ENCODE measurements around the gene THAP7. TPM values are rescaled to one million over a fixed set of nuclear protein-coding genes. Genes with fewer than 3 reads are reported as not detected.

Gene THAP7
- total and polyA plus RNA-seq, 9 of the 15 experiments (the other 6 are each of a cell fraction or from before 2014, with no cell fraction given): 7.9 to 263 (median 84.1) TPM

GRCh38 chr22:20981787-20982562 lies 19.9 kb downstream of the THAP7 start, which contains the start of gene LZTR1 (continued):
- TF ChIP-seq SNAPC5 (CRISPR knock-in tag; IDR thresholded peaks at IDR 0.05) (no peak), TFAM (CRISPR knock-in tag; conservative IDR thresholded peaks at IDR 0.05) (no peak), NCOA6 (IDR thresholded peaks at IDR 0.05) (no peak), ZFP36 (IDR thresholded peaks at IDR 0.05; ENCODE audit: low read depth, low read length, partially characterized antibody) (peak; percentile 54), FOXK1 (CRISPR knock-in tag; IDR thresholded peaks at IDR 0.05; ENCODE audit: borderline replicate concordance) (no peak), CREB1 (IDR thresholded peaks at IDR 0.05) (no peak), CREB1 (CRISPR knock-in tag; IDR thresholded peaks at IDR 0.05) (no peak), SRSF3 (IDR thresholded peaks at IDR 0.05; ENCODE audit: insufficient read depth, low read length) (no peak), ZNF445 (CRISPR knock-in tag; IDR thresholded peaks at IDR 0.05; ENCODE audit: low read depth) (0 out of 2 replicates have a peak, but pooled peaks have one; percentile 81), NELFE (IDR thresholded peaks at IDR 0.05; ENCODE audit: insufficient read depth, insufficient read length) (no peak), STAT5A (IDR thresholded peaks at IDR 0.05; ENCODE audit: borderline replicate concordance, low read length) (no peak), MLLT1 (IDR thresholded peaks at IDR 0.05) (no peak), TAF7 (tag; IDR thresholded peaks at IDR 0.05) (peak; percentile 92), RBFOX2 (IDR thresholded peaks at IDR 0.05; ENCODE audit: low read depth, low read length) (no peak), SMAD2 (IDR thresholded peaks at IDR 0.05; ENCODE audit: low read depth, low read length) (peak; percentile 95), PHF20 (IDR thresholded peaks at IDR 0.05; ENCODE audit: partially characterized antibody) (no peak), ZFP91 (CRISPR knock-in tag; IDR thresholded peaks at IDR 0.05) (no peak), THRAP3 (IDR thresholded peaks at IDR 0.05; ENCODE audit: borderline replicate concordance) (no peak), SMAD3 (CRISPR knock-in tag; conservative IDR thresholded peaks at IDR 0.05) (peak; percentile 98), NR2F6 (CRISPR knock-in tag; IDR thresholded peaks at IDR 0.05) (peak; percentile 92)
- TF ChIP-seq, protein P1, sequence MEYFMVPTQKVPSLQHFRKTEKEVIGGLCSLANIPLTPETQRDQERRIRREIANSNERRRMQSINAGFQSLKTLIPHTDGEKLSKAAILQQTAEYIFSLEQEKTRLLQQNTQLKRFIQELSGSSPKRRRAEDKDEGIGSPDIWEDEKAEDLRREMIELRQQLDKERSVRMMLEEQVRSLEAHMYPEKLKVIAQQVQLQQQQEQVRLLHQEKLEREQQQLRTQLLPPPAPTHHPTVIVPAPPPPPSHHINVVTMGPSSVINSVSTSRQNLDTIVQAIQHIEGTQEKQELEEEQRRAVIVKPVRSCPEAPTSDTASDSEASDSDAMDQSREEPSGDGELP (CRISPR knock-in tag; IDR thresholded peaks at IDR 0.05; ENCODE audit: borderline replicate concordance): no peak
- TF ChIP-seq, protein P2, sequence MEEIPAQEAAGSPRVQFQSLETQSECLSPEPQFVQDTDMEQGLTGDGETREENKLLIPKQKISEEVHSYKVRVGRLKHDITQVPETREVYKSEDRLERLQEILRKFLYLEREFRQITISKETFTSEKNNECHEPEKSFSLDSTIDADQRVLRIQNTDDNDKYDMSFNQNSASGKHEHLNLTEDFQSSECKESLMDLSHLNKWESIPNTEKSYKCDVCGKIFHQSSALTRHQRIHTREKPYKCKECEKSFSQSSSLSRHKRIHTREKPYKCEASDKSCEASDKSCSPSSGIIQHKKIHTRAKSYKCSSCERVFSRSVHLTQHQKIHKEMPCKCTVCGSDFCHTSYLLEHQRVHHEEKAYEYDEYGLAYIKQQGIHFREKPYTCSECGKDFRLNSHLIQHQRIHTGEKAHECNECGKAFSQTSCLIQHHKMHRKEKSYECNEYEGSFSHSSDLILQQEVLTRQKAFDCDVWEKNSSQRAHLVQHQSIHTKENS (CRISPR knock-in tag; IDR thresholded peaks at IDR 0.05): no peak
